ENCODE data around the gene HPSE2.

- TF ChIP-seq ZBTB7A (IDR thresholded peaks at IDR 0.05; ENCODE audit: low read depth) (no peak), YY1 (IDR thresholded peaks at IDR 0.05; ENCODE audit: low read depth) (no peak), TAF1 (IDR thresholded peaks at IDR 0.05; ENCODE audit: low read depth) (no peak), NFIC (IDR thresholded peaks at IDR 0.05) (no peak), FOXM1 (IDR thresholded peaks at IDR 0.05; ENCODE audit: borderline replicate concordance, low read depth) (no peak), REST (IDR thresholded peaks at IDR 0.05; ENCODE audit: low read depth) (no peak), EP300 (IDR thresholded peaks at IDR 0.05; ENCODE audit: borderline replicate concordance) (no peak)
- TF ChIP-seq, protein P1, sequence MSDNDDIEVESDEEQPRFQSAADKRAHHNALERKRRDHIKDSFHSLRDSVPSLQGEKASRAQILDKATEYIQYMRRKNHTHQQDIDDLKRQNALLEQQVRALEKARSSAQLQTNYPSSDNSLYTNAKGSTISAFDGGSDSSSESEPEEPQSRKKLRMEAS (IDR thresholded peaks at IDR 0.05): no peak
Observed at GRCh38 chr10:98577578-98577977, 658.1 kb downstream of the HPSE2 start.
